Neural progenitor cell (in vitro differentiated cells): ENCODE measurements around the gene ICE1.

ENCODE experiments used
- EZH2 ChIP-seq: fragments of 200-600 bp; sonication (generic); IDR thresholded peaks from 2 replicates; pipeline ENCODE4 v1.6.1; 2017; ENCODE audit warnings: antibody characterized with exemption, mild to moderate bottlenecking, moderate library complexity
- EZH2phosphoT487 ChIP-seq: fragments of 200-600 bp; sonication (generic); IDR thresholded peaks from 2 replicates; pipeline ENCODE4 v1.6.1; 2017; ENCODE audit warnings: antibody characterized with exemption
- TF ChIP-seq, protein P1 (sequence below): fragments of 200-600 bp; sonication (generic); IDR thresholded peaks from 2 replicates; pipeline ENCODE4 v1.5.1; 2017; ENCODE audit warnings: antibody characterized with exemption, mild to moderate bottlenecking

DNA sequence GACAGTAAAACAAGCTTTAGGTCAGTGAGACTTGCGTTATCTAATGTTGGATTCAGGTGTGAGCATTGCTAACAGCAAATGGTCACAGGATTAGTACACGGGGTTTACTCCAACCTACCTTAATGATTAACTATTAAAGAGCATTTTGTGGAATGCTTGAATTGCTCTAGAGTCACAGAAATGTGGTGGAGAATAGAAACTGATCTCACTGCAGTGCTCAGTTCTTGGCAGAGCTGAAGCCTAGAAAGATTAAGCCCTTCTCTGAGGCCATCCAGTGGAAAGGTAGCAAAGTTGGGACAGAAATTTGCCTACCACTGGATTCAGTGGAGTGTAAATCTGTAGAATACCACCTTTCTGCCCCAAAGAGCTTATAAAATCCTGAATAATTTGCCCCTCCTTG is 60.9 kb downstream of the ICE1 start:
- TF ChIP-seq, protein P1, sequence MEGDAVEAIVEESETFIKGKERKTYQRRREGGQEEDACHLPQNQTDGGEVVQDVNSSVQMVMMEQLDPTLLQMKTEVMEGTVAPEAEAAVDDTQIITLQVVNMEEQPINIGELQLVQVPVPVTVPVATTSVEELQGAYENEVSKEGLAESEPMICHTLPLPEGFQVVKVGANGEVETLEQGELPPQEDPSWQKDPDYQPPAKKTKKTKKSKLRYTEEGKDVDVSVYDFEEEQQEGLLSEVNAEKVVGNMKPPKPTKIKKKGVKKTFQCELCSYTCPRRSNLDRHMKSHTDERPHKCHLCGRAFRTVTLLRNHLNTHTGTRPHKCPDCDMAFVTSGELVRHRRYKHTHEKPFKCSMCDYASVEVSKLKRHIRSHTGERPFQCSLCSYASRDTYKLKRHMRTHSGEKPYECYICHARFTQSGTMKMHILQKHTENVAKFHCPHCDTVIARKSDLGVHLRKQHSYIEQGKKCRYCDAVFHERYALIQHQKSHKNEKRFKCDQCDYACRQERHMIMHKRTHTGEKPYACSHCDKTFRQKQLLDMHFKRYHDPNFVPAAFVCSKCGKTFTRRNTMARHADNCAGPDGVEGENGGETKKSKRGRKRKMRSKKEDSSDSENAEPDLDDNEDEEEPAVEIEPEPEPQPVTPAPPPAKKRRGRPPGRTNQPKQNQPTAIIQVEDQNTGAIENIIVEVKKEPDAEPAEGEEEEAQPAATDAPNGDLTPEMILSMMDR = no peak
- no peak for TF ChIP-seq EZH2phosphoT487
- no peak for TF ChIP-seq EZH2
